H1 (cell line): ENCODE measurements around the gene ODAD3. TPM values are rescaled to one million over a fixed set of nuclear protein-coding genes. Genes with fewer than 3 reads are reported as not detected.

ENCODE experiments used
- CTCF ChIA-PET: fragments of 300-600 bp; sonication (Branson Sonifier 250); formaldehyde crosslinking; loops from one replicate; lab custom pipeline; 2021; ENCODE audit not compliant: partially characterized antibody; lab: Charles Lee
- POLR2A ChIA-PET: fragments of 300-600 bp; sonication (Branson Sonifier 250); formaldehyde crosslinking; loops from one replicate; lab custom pipeline; 2021; ENCODE audit warnings: inconsistent platforms; ENCODE audit not compliant: partially characterized antibody; lab: Charles Lee
- DNase-seq, 2 experiments: peaks; one replicate each; pipeline versions ENCODE4 v3.0.0 to v3.0.0-alpha.2; 2010 to 2022; ENCODE audit warnings: low spot score in 2 of 2, low read depth in 1 of 2, mixed read lengths in 1 of 2
- FAIRE-seq: peaks from 2 replicates; lab custom pipeline; 2011; peaks lifted over from hg19 to GRCh38; lab: Jason Lieb, UNC
- H2AFZ ChIP-seq: 2 replicates; pipeline ENCODE4 v1.8.1; 2012; ENCODE audit warnings: low read length, inconsistent platforms
- H2AK5ac ChIP-seq: 2 replicates; pipeline ENCODE4 v1.6.1; 2013; ENCODE audit warnings: low read depth, low read length
- H2BK120ac ChIP-seq: replicated peaks from 2 replicates; pipeline ENCODE3; 2013; ENCODE audit warnings: low read depth, low read length, inconsistent platforms
- H2BK12ac ChIP-seq: 2 replicates; pipeline ENCODE4 v1.6.1; 2013; ENCODE audit warnings: low read depth, low read length
- H2BK15ac ChIP-seq: 2 replicates; pipeline ENCODE4 v1.6.1; 2013; ENCODE audit warnings: low read length
- H2BK20ac ChIP-seq: 2 replicates; pipeline ENCODE4 v1.6.1; 2013; ENCODE audit warnings: low read length
- H2BK5ac ChIP-seq: 2 replicates; pipeline ENCODE4 v1.6.1; 2013; ENCODE audit warnings: low read depth, low read length
- H3K14ac ChIP-seq: 2 replicates; pipeline ENCODE4 v1.6.1; 2013; ENCODE audit warnings: inconsistent platforms; ENCODE audit not compliant: insufficient read length
- H3K18ac ChIP-seq: 2 replicates; pipeline ENCODE4 v1.6.1; 2013; ENCODE audit warnings: low read length; ENCODE audit errors: extremely low read depth
- H3K23ac ChIP-seq: 2 replicates; pipeline ENCODE4 v1.6.1; 2013; ENCODE audit warnings: inconsistent platforms; ENCODE audit not compliant: insufficient read length
- H3K23me2 ChIP-seq: 2 replicates; pipeline ENCODE4 v1.6.1; 2013; ENCODE audit warnings: low read depth, low read length
- H3K27ac ChIP-seq: 2 replicates; pipeline ENCODE4 v1.6.1; 2011; ENCODE audit warnings: low read depth, low read length, inconsistent platforms
- H3K27me3 ChIP-seq, 4 experiments: replicated peaks in 1 of 4; 1 replicate in 1 of 4; 2 replicates in 3 of 4; pipeline versions ENCODE4 v1.6.1 to v1.8.1; 2011 to 2013; ENCODE audit warnings: low read length in 3 of 4, mild to moderate bottlenecking in 3 of 4, inconsistent platforms in 2 of 4, mixed read lengths in 2 of 4, moderate library complexity in 1 of 4; ENCODE audit not compliant: control insufficient read depth in 3 of 4, insufficient read depth in 3 of 4; ENCODE audit errors: extremely low read depth in 1 of 4
- H3K36me3 ChIP-seq, 4 experiments: 2 replicates each; pipeline versions ENCODE4 v1.6.1 to v1.8.1; 2011 to 2013; ENCODE audit warnings: mild to moderate bottlenecking in 4 of 4, low read length in 3 of 4, moderate library complexity in 2 of 4, control low read depth in 1 of 4, inconsistent platforms in 1 of 4; ENCODE audit not compliant: insufficient read depth in 4 of 4, control insufficient read depth in 2 of 4
- H3K4ac ChIP-seq: replicated peaks from 2 replicates; pipeline ENCODE3; 2013; ENCODE audit warnings: low read length, low read depth, mixed read lengths, inconsistent platforms; ENCODE audit not compliant: insufficient read length
- H3K4me1 ChIP-seq, 4 experiments: replicated peaks in 1 of 4; 1 replicate in 1 of 4; 2 replicates in 3 of 4; pipeline versions ENCODE4 v1.6.1 to v1.8.1; 2011 to 2013; ENCODE audit warnings: low read length in 3 of 4, inconsistent platforms in 2 of 4, mixed read lengths in 1 of 4; ENCODE audit not compliant: insufficient read depth in 4 of 4, control insufficient read depth in 3 of 4
- H3K4me2 ChIP-seq, 2 experiments: 2 replicates each; pipeline versions ENCODE4 v1.6.1 to v1.8.1; 2011 to 2013; ENCODE audit warnings: low read depth in 2 of 2, low read length in 2 of 2, control low read depth in 1 of 2, inconsistent platforms in 1 of 2, mild to moderate bottlenecking in 1 of 2; ENCODE audit not compliant: insufficient read depth in 1 of 2
- H3K4me3 ChIP-seq, 4 experiments: fragments of 200-600, 300-600 bp in 1 of 4; sonication (generic), shearing (Covaris generic), sonication (Bioruptor Twin) in 1 of 4; 2 replicates each; pipeline versions ENCODE4 v1.5.1 to v1.8.1; 2011 to 2016; ENCODE audit warnings: low read length in 4 of 4, low read depth in 3 of 4, control low read depth in 2 of 4, inconsistent platforms in 2 of 4, mild to moderate bottlenecking in 2 of 4, mixed read lengths in 1 of 4, moderate library complexity in 1 of 4; ENCODE audit not compliant: insufficient read depth in 2 of 4; ENCODE audit errors: extremely low read depth in 1 of 4
- H3K56ac ChIP-seq: replicated peaks from 2 replicates; pipeline ENCODE3; 2013; ENCODE audit warnings: low read depth, mild to moderate bottlenecking, mixed read lengths, low read length, inconsistent platforms; ENCODE audit not compliant: insufficient read length
- H3K79me1 ChIP-seq: 2 replicates; pipeline ENCODE4 v1.6.1; 2013; ENCODE audit warnings: low read depth, low read length, control low read depth
- H3K79me2 ChIP-seq, 2 experiments: 2 replicates each; pipeline versions ENCODE4 v1.6.1 to v1.8.1; 2012 to 2013; ENCODE audit warnings: low read length in 2 of 2, mild to moderate bottlenecking in 2 of 2, inconsistent platforms in 1 of 2; ENCODE audit not compliant: insufficient read depth in 2 of 2, control insufficient read depth in 1 of 2
- H3K9ac ChIP-seq, 4 experiments: replicated peaks in 1 of 4; 1 replicate in 1 of 4; 2 replicates in 3 of 4; pipeline versions ENCODE4 v1.6.1 to v1.8.1; 2011 to 2013; ENCODE audit warnings: low read depth in 3 of 4, low read length in 3 of 4, control low read depth in 2 of 4, mild to moderate bottlenecking in 2 of 4, moderate library complexity in 2 of 4, inconsistent platforms in 1 of 4; ENCODE audit errors: extremely low read depth in 1 of 4
- H3K9me3 ChIP-seq, 2 experiments: 2 replicates each; pipeline versions ENCODE4 v1.6.1 to v1.8.1; 2012 to 2013; ENCODE audit warnings: mild to moderate bottlenecking in 2 of 2, moderate library complexity in 2 of 2, control low read depth in 1 of 2, inconsistent platforms in 1 of 2, low read depth in 1 of 2, low read length in 1 of 2, mixed read lengths in 1 of 2; ENCODE audit not compliant: insufficient read depth in 2 of 2
- H4K20me1 ChIP-seq, 2 experiments: replicated peaks in 1 of 2; 2 replicates each; pipeline versions ENCODE3 to v1.8.1; 2011 to 2013; ENCODE audit warnings: inconsistent platforms in 2 of 2, low read length in 2 of 2, mild to moderate bottlenecking in 1 of 2; ENCODE audit not compliant: insufficient read depth in 2 of 2, control insufficient read depth in 1 of 2
- H4K5ac ChIP-seq: 2 replicates; pipeline ENCODE4 v1.6.1; 2013; ENCODE audit warnings: low read length, low read depth, mixed read lengths, inconsistent platforms; ENCODE audit not compliant: insufficient read length
- H4K8ac ChIP-seq: 2 replicates; pipeline ENCODE4 v1.8.0; 2013; ENCODE audit warnings: mild to moderate bottlenecking, moderate library complexity, low read length, inconsistent platforms; ENCODE audit not compliant: insufficient read depth; ENCODE audit errors: extremely low read depth
- H4K91ac ChIP-seq: replicated peaks from 2 replicates; pipeline ENCODE3; 2013; ENCODE audit warnings: low read length, mixed read lengths, inconsistent platforms; ENCODE audit not compliant: insufficient read length
- KDM5A ChIP-seq: fragments of 200-600 bp; IDR thresholded peaks from 2 replicates; pipeline ENCODE4 v1.7.1; 2012; ENCODE audit warnings: mild to moderate bottlenecking, low read length, inconsistent platforms, mixed read lengths
- MAFK ChIP-seq: IDR thresholded peaks from 2 replicates; pipeline ENCODE4 v1.6.1; 2012; ENCODE audit warnings: low read depth, mild to moderate bottlenecking, improper control_type of control experiment, low read length
- POU5F1 ChIP-seq: IDR thresholded peaks from 2 replicates; pipeline ENCODE4 v1.6.1; 2011; ENCODE audit warnings: low read depth, mild to moderate bottlenecking, low read length, moderate library complexity
- SIX5 ChIP-seq: IDR thresholded peaks from 2 replicates; pipeline ENCODE4 v1.6.1; 2011; ENCODE audit warnings: mild to moderate bottlenecking, low read depth, low read length
- SP1 ChIP-seq: IDR thresholded peaks from 2 replicates; pipeline ENCODE4 v1.6.1; 2011; ENCODE audit warnings: low read depth, low read length
- SP4 ChIP-seq: IDR thresholded peaks from 2 replicates; pipeline ENCODE4 v1.6.1; 2012; ENCODE audit warnings: low read length, inconsistent platforms
- TCF12 ChIP-seq: IDR thresholded peaks from 2 replicates; pipeline ENCODE4 v1.6.1; 2011; ENCODE audit warnings: low read depth, mild to moderate bottlenecking, low read length
- WGBS, 2 experiments: shearing (Covaris generic) in 1 of 2; methylation state at CpG; one replicate each; pipeline versions ENCODE4 v1.1.6 to v1.1.7; 2013 to 2015; ENCODE audit warnings: low lambda C conversion rate in 2 of 2, mixed read lengths in 2 of 2, inconsistent platforms in 1 of 2, low coverage in 1 of 2, missing lambda C conversion rate in 1 of 2; ENCODE audit not compliant: insufficient replicate concordance in 2 of 2, insufficient coverage in 1 of 2, insufficient read length in 1 of 2; ENCODE audit errors: extremely low coverage in 1 of 2, missing lambda C conversion rate in 1 of 2; 5-methylcytosine and 5-hydroxymethylcytosine counted together
- polyA plus RNA-seq, 7 experiments: library from polyadenylated mRNA; depleted of rRNA in 3 of 7; stranded (reverse) in 5 of 7; unstranded in 2 of 7; fragments of >200 nt in 5 of 7; fragments of 200-250 nt in 2 of 7; gene quantifications; 1 replicate in 5 of 7; 2 replicates in 1 of 7; 4 replicates in 1 of 7; pipeline versions ENCODE4 v1.2.1 to v1.2.3, GENCODE V29; 2011 to 2013; ENCODE audit warnings: missing spikeins in 2 of 7, mixed read lengths in 2 of 7
- total RNA-seq: library from RNA; stranded (reverse); fragmentation: NEBNext Ultra II Directional; extraction: Animal tissue kit (Norgen Biotek cat#: 25700); gene quantifications from 2 replicates; pipeline ENCODE4 v1.2.1, GENCODE V29; 2021

ODAD3 gene
- total and polyA plus RNA-seq, 2 of the 8 experiments (the other 6 are each of a cell fraction or from before 2014, with no cell fraction given) = 2.1 to 2.2 TPM

GRCh38 chr19:11465600-11465999 is 30.7 kb upstream of the ODAD3 start:
- Histone ChIP-seq H3K23ac (no peak overlapping the region), H3K14ac (no peak overlapping the region), H4K5ac (peak overlapping the region; percentile 25), H2BK12ac (peak overlapping the region; percentile 44; the same call in 1 of the 2 replicates), H3K18ac (no peak overlapping the region; the same call in none of the 2 replicates), H3K23me2 (peaks cover 9% of the 10 kb centered on the region; the same call in 1 of the 2 replicates), H2BK120ac (no peak overlapping the region), H4K91ac (peak overlapping the region; percentile 25), H3K9me3 (no peaks in the 10 kb centered on the region), H3K79me2 (no peaks in the 10 kb centered on the region), H2AFZ (no peak overlapping the region), H2BK15ac (no peak overlapping the region), H2BK5ac (peak overlapping the region; percentile 40; the same call in 1 of the 2 replicates), H3K27ac (no peak overlapping the region), H4K8ac (peak overlapping the region; percentile 69; the same call in 1 of the 2 replicates), H3K27me3 (no peaks in the 10 kb centered on the region), H3K4me3 (peak overlapping the region in 1 of 4 experiments; percentile 34; a peak in 1 of 8 replicates), H3K4me2 (peak overlapping the region; percentile 42 to 52), H3K56ac (no peak overlapping the region), H3K4ac (no peak overlapping the region), H3K36me3 (no peaks in the 10 kb centered on the region), H2BK20ac (no peak overlapping the region), H3K4me1 (peaks cover 4 to 15% (median 10%) of the 10 kb centered on the region in 4 experiments; a peak in 6 of 7 replicates), H2AK5ac (no peak overlapping the region), H3K9ac (no peak overlapping the region), H3K79me1 (peaks cover 4% of the 10 kb centered on the region; the same call in 1 of the 2 replicates), H4K20me1 (peaks cover 0 to 9% of the 10 kb centered on the region in 2 experiments)
- peak; percentile 81; the same call in 1 of the 2 replicates for TF ChIP-seq TCF12
- no peak for TF ChIP-seq SIX5
- TF ChIP-seq KDM5A = no peak
- TF ChIP-seq MAFK = no peak
- TF ChIP-seq SP4 = no peak
- 0 out of 2 replicates have a peak, but pooled peaks have one; percentile 69 for TF ChIP-seq POU5F1
- TF ChIP-seq SP1 = peak; percentile 42; the same call in 1 of the 2 replicates
- ChIA-PET CTCF (no interaction called here), POLR2A (no interaction called here)
- DNase-seq = no peak
- 88% methylated on average over 5 of the region's 8 CpGs; no CpG with 5 or more reads in 1 of the 2 experiments for WGBS, 2 experiments
- no peak for FAIRE-seq
